Ammon's horn (tissue), 1 donor: ENCODE measurements around the gene TBC1D25.

ENCODE experiments used
- DNase-seq: peaks from one replicate; pipeline ENCODE4 v3.0.0-alpha.2; 2016; ENCODE audit warnings: low spot score

The TBC1D25 gene

GRCh38 chrX:48539345-48540027 lies at the start of gene TBC1D25:
TBC1D25 (plus strand) TSS chrX:48539714; CDS start chrX:48539798, 84 bp downstream.
- peak; percentile 96 for DNase-seq

DNA sequence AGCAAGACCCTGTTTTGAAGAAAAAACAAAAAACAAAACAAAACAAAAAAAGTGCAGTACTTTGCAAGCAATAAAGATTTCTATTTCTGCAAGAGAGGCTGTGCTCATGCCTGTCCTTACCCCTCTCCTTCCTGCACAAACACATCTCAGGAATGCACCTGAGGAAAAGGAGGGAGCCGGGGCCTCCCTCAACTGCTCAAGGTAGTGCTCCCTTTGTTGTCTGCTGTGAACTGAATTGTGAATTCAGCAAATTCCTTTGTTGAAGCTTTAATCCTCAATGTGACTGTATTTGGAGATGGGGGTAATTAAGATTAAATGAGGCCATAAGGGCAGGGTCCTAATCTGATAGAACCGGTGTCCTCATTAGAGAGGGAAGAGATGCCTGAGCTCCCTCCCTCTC lies 49.6 kb upstream of the TBC1D25 start:
- DNase-seq: no peak

- no peak for DNase-seq
These were observed 48.9 kb upstream of the TBC1D25 start for GRCh38 chrX:48490661-48491060.

- no peak for DNase-seq
These were observed 47.7 kb upstream of the TBC1D25 start for GRCh38 chrX:48491809-48492208.

- DNase-seq: no peak
These were observed 47.1 kb upstream of the TBC1D25 start for GRCh38 chrX:48492293-48492910.

GRCh38 chrX:48493890-48494364 lies 45.6 kb upstream of the TBC1D25 start:
- DNase-seq: peak; percentile 45

DNA sequence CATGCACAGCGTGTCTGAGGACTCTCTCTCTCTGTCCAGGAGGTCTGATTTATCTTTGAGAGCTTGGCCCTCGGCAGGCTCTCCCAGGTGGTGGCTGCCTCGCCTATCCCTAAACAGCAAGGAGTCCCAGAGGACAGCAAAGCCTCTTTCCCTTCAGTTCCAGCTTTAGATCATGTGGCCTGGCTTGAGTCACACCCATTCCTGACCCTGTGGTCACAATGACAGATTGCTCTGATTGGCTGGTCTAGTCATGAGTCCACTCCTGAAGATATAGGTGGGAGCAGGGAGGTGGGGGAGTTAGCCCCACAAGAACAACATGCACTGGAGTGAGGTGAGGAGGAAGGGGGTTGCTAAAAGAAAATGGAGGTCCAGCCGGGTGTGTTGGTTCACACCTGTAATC lies 42.9 kb upstream of the TBC1D25 start:
- no peak for DNase-seq

DNA sequence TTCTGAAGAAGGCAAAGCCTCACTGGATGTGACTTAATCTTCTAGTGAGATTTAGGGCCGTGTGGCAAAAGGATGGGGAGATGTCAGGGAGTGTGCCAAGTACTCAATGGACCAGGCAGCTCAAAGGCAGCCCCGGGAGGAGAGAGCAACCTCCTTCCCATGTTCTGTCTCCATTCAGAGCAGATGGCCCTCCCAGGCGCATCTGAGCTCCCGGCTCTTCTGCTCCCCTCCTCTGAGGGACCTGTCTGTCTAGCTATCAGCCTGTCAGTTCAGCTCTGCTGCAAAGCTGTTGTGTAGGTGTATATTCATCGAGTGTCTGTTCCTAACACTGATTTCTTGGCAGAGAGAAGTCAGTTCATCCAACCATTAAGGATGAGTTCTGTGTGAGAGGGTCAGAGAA lies 41.6 kb upstream of the TBC1D25 start:
- peak; percentile 27 for DNase-seq

DNA sequence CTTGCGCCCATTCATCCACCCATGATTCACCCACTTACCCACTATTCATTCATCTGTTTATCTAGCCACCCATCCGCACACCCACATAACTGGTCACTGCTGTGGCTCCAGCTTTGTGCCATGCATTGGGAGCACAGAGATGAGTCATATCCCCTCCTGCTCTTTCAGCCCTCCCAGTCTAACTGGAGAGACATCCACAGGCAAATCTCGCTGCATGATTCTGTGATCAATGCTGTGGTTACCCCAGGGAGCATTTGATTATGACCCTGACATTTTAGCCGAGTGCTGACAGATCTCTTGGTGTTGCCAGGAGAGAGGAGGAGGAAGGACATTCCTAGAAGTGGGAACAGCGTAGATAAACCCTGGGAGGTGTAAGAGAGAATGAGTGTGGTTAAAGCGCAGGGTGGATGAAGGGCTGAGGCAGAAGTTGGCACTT lies 41.1 kb upstream of the TBC1D25 start:
- peak; percentile 7 for DNase-seq

- no peak for DNase-seq
These were observed 35.3 kb upstream of the TBC1D25 start for GRCh38 chrX:48504261-48504660.

GRCh38 chrX:48505481-48505880 lies 34.0 kb upstream of the TBC1D25 start:
- DNase-seq: no peak

GRCh38 chrX:48507246-48507645 lies 32.3 kb upstream of the TBC1D25 start:
- no peak for DNase-seq

- DNase-seq: peak; percentile 76
These were observed 30.9 kb upstream of the TBC1D25 start, which contains the start of gene PORCN for GRCh38 chrX:48508400-48509244. PORCN (plus strand) TSS chrX:48508992; CDS start chrX:48509821, 829 bp downstream.

- DNase-seq: no peak
These were observed 30.3 kb upstream of the TBC1D25 start for GRCh38 chrX:48509245-48509590.

- DNase-seq: no peak
These were observed 29.9 kb upstream of the TBC1D25 start for GRCh38 chrX:48509619-48510018.

DNA sequence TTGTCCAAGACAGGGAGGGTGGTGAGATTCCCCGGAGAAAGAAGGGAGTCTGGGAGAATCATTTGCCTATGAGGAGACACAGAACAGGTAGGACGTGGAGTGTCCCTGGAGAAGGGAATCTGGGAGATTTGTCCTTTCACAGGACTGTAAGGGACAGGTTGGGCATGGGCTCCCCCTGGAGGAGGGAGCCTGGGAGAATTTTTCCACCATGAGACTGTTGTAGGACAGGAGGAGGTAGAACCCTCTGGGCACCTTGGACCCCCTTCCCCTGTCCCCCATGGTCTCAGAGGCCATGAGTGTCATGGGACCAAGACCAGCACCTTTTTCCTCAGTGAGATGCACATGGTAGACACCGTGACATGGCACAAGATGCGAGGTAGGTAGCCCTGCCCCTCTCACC lies 28.0 kb upstream of the TBC1D25 start:
- no peak for DNase-seq

- no peak for DNase-seq
These were observed 27.1 kb upstream of the TBC1D25 start for GRCh38 chrX:48512371-48512935.

DNA sequence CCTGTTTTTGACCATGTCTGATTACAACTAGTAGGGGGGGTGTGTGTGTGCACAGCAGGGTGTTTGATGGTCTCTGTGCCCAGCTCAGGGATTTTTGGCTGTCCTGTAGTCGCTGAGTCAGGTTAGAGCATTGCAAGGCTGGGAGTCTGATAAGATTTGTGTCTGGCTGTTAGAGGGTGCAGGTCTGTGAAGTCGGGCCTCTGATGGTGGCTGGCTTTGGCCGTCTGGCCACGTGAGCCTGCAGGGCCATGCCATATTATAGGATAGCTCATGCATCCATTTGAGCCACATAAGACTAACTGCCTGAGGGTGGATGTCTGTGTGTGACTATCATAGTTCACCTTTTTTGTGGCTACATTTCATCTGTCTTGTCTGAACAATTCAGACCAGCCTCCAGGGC lies 25.8 kb upstream of the TBC1D25 start:
- no peak for DNase-seq

- no peak for DNase-seq
These were observed 25.2 kb upstream of the TBC1D25 start for GRCh38 chrX:48514126-48514806.

DNA sequence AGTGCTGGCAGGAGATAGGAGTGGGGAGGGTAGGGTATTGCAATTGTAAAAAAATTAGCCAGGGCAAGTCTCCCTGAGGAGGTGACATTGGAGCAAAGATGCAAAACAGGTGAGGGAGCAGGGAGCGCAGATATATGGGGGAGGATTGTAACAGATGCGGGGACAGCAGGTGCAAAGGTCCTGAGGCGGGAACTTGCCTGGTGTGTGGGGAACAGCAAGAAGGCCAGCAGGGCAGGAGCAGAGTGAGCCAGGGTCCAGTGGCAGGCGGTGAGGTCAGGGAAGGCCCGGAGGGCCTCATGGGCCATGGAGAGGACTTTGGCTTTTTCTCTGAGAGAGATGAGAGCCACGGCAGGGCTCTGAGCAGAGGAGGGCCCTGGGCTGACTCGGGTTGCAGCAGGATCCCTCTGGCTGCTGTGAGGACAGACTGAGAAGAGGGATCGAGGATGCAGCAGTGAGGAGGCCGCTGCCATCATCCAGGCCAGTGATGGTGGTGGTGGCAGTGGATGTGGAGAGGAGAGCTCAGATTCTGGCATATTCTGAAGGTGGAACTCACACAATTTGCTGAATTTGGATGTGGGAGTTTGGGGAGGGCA lies 24.6 kb upstream of the TBC1D25 start:
- no peak for DNase-seq

DNA sequence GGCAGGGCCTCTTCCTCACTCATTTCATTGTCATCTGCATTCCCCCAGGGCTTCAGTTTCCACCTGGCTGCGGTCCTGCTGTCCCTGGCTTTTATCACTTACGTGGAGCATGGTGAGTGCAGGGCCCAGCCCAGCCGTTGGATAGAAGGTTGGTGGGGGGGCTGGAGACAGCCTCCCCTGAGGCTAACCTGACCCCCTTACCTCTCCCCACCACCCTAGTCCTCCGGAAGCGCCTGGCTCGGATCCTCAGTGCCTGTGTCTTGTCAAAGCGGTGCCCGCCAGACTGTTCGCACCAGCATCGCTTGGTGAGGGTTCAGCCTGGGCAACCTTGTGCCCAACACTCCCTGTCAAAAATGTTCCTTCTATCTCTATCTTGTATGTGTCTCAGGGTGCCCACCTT lies 23.7 kb upstream of the TBC1D25 start:
- DNase-seq: no peak
